IMR-90 (cell line): ENCODE results near the gene OGFOD3. TPM values are rescaled to one million over a fixed set of nuclear protein-coding genes. Genes with fewer than 3 reads are reported as not detected.

Source experiments
- ATAC-seq: fragments of 200-7000 bp; cut with Tn5 transposase; 2 replicates; pipeline ENCODE4 v1.9.1; 2020; ENCODE audit warnings: low read depth, mild to moderate bottlenecking, moderate library complexity
- BruUV-seq: library from RNA; stranded (reverse); fragments of 400-500 nt; replicated peaks from 2 replicates; lab custom pipeline; 2021; lab: Mats Ljungman, UMichigan
- CTCF ChIA-PET: fragments of 300-600 bp; formaldehyde crosslinking; extraction: SDS; loops from one replicate; lab custom pipeline; 2021; ENCODE audit warnings: antibody characterized with exemption; lab: Yijun Ruan, JAX
- POLR2A ChIA-PET: fragments of 300-600 bp; sonication (Branson Sonifier 250); formaldehyde crosslinking; loops from one replicate; lab custom pipeline; 2022; ENCODE audit warnings: antibody characterized with exemption; ENCODE audit not compliant: unreplicated experiment; lab: Charles Lee
- DNase-seq: peaks from one replicate; pipeline ENCODE4 v3.0.0; 2013
- H2AFZ ChIP-seq: replicated peaks from 2 replicates; pipeline ENCODE3; 2013; ENCODE audit warnings: low read length, mild to moderate bottlenecking; ENCODE audit not compliant: poor library complexity
- H2AK5ac ChIP-seq: 2 replicates; pipeline ENCODE4 v1.6.1; 2013; ENCODE audit warnings: low read depth, low read length, inconsistent platforms
- H2AK9ac ChIP-seq: replicated peaks from 2 replicates; pipeline ENCODE3; 2013; ENCODE audit warnings: mild to moderate bottlenecking, low read depth, low read length, moderate library complexity; ENCODE audit not compliant: poor library complexity
- H2BK120ac ChIP-seq: 2 replicates; pipeline ENCODE4 v1.6.1; 2013; ENCODE audit warnings: low read depth, low read length, inconsistent platforms
- H2BK15ac ChIP-seq: 3 replicates; pipeline ENCODE4 v1.6.1; 2013; ENCODE audit warnings: low read depth, low read length, inconsistent platforms
- H2BK20ac ChIP-seq: 2 replicates; pipeline ENCODE4 v1.6.1; 2013; ENCODE audit warnings: low read depth, mild to moderate bottlenecking, inconsistent platforms, low read length, moderate library complexity
- H2BK5ac ChIP-seq: 2 replicates; pipeline ENCODE4 v1.6.1; 2013; ENCODE audit warnings: mild to moderate bottlenecking, low read depth, low read length, inconsistent platforms; ENCODE audit not compliant: poor library complexity, severe bottlenecking
- H3K14ac ChIP-seq: replicated peaks from 2 replicates; pipeline ENCODE4 v1.6.1; 2013; ENCODE audit warnings: low read depth, low read length, inconsistent platforms
- H3K18ac ChIP-seq: 2 replicates; pipeline ENCODE4 v1.6.1; 2013; ENCODE audit warnings: low read depth, low read length, control low read depth
- H3K23ac ChIP-seq: 2 replicates; pipeline ENCODE4 v1.6.1; 2013; ENCODE audit warnings: low read depth, low read length, inconsistent platforms
- H3K27ac ChIP-seq: 2 replicates; pipeline ENCODE4 v1.5.1; 2013; ENCODE audit warnings: mild to moderate bottlenecking, control low read depth, low read length; ENCODE audit not compliant: insufficient read depth
- H3K27me3 ChIP-seq: 2 replicates; pipeline ENCODE4 v1.6.1; 2013; ENCODE audit warnings: low read length; ENCODE audit not compliant: control insufficient read depth, insufficient read depth
- H3K36me3 ChIP-seq: 2 replicates; pipeline ENCODE4 v1.6.1; 2013; ENCODE audit warnings: low read length, mixed read lengths; ENCODE audit not compliant: control insufficient read depth, insufficient read depth
- H3K4ac ChIP-seq: 2 replicates; pipeline ENCODE4 v1.6.1; 2013; ENCODE audit warnings: low read depth, low read length, inconsistent platforms
- H3K4me1 ChIP-seq: 2 replicates; pipeline ENCODE4 v1.6.1; 2013; ENCODE audit warnings: low read length, mixed read lengths; ENCODE audit not compliant: control insufficient read depth, insufficient read depth
- H3K4me2 ChIP-seq: 2 replicates; pipeline ENCODE4 v1.6.1; 2013; ENCODE audit warnings: low read depth, mild to moderate bottlenecking, control low read depth, low read length, moderate library complexity
- H3K4me3 ChIP-seq: 2 replicates; pipeline ENCODE4 v1.5.1; 2013; ENCODE audit warnings: low read depth, mild to moderate bottlenecking, control low read depth, low read length, moderate library complexity; ENCODE audit not compliant: insufficient read depth
- H3K56ac ChIP-seq: 2 replicates; pipeline ENCODE4 v1.6.1; 2013; ENCODE audit warnings: low read length, inconsistent platforms; ENCODE audit not compliant: insufficient read depth; ENCODE audit errors: extremely low read depth
- H3K79me1 ChIP-seq, 2 experiments: 2 replicates each; pipeline ENCODE4 v1.6.1; 2013; ENCODE audit warnings: low read length in 2 of 2, inconsistent platforms in 1 of 2, low read depth in 1 of 2
- H3K9ac ChIP-seq: 2 replicates; pipeline ENCODE4 v1.6.1; 2013; ENCODE audit warnings: low read depth, low read length, control low read depth
- H3K9me1 ChIP-seq: 2 replicates; pipeline ENCODE4 v1.6.1; 2013; ENCODE audit warnings: low read length, inconsistent platforms; ENCODE audit not compliant: insufficient read depth
- H3K9me3 ChIP-seq: 2 replicates; pipeline ENCODE4 v1.6.1; 2013; ENCODE audit warnings: low read length; ENCODE audit not compliant: control insufficient read depth, insufficient read depth
- H4K20me1 ChIP-seq: 2 replicates; pipeline ENCODE4 v1.6.1; 2013; ENCODE audit warnings: low read length, inconsistent platforms; ENCODE audit not compliant: insufficient read depth
- H4K5ac ChIP-seq: 2 replicates; pipeline ENCODE4 v1.6.1; 2013; ENCODE audit warnings: mild to moderate bottlenecking, low read depth, low read length, control low read depth
- H4K8ac ChIP-seq, 2 experiments: 2 replicates each; pipeline ENCODE4 v1.6.1; 2013; ENCODE audit warnings: low read depth in 2 of 2, low read length in 2 of 2, control low read depth in 1 of 2, inconsistent platforms in 1 of 2
- H4K91ac ChIP-seq: 2 replicates; pipeline ENCODE4 v1.6.1; 2013; ENCODE audit warnings: low read depth, low read length, inconsistent platforms; ENCODE audit not compliant: insufficient read depth
- BHLHE40 ChIP-seq: fragments of 150-350 bp; IDR thresholded peaks from 2 replicates; pipeline ENCODE4 v1.6.1; 2016; ENCODE audit warnings: mild to moderate bottlenecking, low read depth, low read length
- CEBPB ChIP-seq: IDR thresholded peaks from 2 replicates; pipeline ENCODE4 v1.6.1; 2012; ENCODE audit warnings: low read depth, low read length, improper control_type of control experiment
- CHD1 ChIP-seq: IDR thresholded peaks from 2 replicates; pipeline ENCODE4 v1.6.1; 2012; ENCODE audit warnings: low read depth, low read length, improper control_type of control experiment
- CTCF ChIP-seq: conservative IDR thresholded peaks from 2 replicates; pipeline ENCODE4 v1.5.1; 2012; ENCODE audit warnings: mild to moderate bottlenecking, low read depth, low read length, improper control_type of control experiment
- ELK1 ChIP-seq: fragments of 150-350 bp; IDR thresholded peaks from 2 replicates; pipeline ENCODE4 v1.6.1; 2016; ENCODE audit warnings: low read depth, mild to moderate bottlenecking, low read length, moderate library complexity, borderline replicate concordance
- FOS ChIP-seq: fragments of 150-350 bp; IDR thresholded peaks from 2 replicates; pipeline ENCODE4 v1.6.1; 2016; ENCODE audit warnings: low read depth, low read length
- MAFK ChIP-seq: IDR thresholded peaks from 2 replicates; pipeline ENCODE4 v1.6.1; 2012; ENCODE audit warnings: low read depth, low read length, improper control_type of control experiment
- MAZ ChIP-seq: IDR thresholded peaks from 2 replicates; pipeline ENCODE4 v1.6.1; 2012; ENCODE audit warnings: low read depth, mild to moderate bottlenecking, low read length, improper control_type of control experiment, moderate library complexity, borderline replicate concordance
- MXI1 ChIP-seq: IDR thresholded peaks from 2 replicates; pipeline ENCODE4 v1.6.1; 2012; ENCODE audit warnings: low read depth, mild to moderate bottlenecking, low read length, moderate library complexity, borderline replicate concordance
- NFE2L2 ChIP-seq: fragments of 150-350 bp; IDR thresholded peaks from 2 replicates; pipeline ENCODE4 v1.6.1; 2016; ENCODE audit warnings: low read depth, mild to moderate bottlenecking, low read length
- POLR2A ChIP-seq: IDR thresholded peaks from 2 replicates; pipeline ENCODE4 v1.6.1; 2012; ENCODE audit warnings: mild to moderate bottlenecking, low read depth, low read length
- RAD21 ChIP-seq: IDR thresholded peaks from 2 replicates; pipeline ENCODE4 v1.6.1; 2012; ENCODE audit warnings: low read length, improper control_type of control experiment
- RCOR1 ChIP-seq: IDR thresholded peaks from 2 replicates; pipeline ENCODE4 v1.6.1; 2012; ENCODE audit warnings: mild to moderate bottlenecking, low read length, improper control_type of control experiment; ENCODE audit not compliant: insufficient replicate concordance
- RFX5 ChIP-seq: IDR thresholded peaks from 2 replicates; pipeline ENCODE4 v1.8.0; 2012; ENCODE audit warnings: low read depth, mild to moderate bottlenecking, low read length, moderate library complexity
- SMC3 ChIP-seq: fragments of 150-350 bp; IDR thresholded peaks from 2 replicates; pipeline ENCODE4 v1.6.1; 2016; ENCODE audit warnings: low read depth, mild to moderate bottlenecking, antibody characterized with exemption, low read length, moderate library complexity
- USF2 ChIP-seq: fragments of 150-350 bp; IDR thresholded peaks from 2 replicates; pipeline ENCODE4 v1.6.1; 2017; ENCODE audit warnings: mild to moderate bottlenecking, antibody characterized with exemption, low read length, low read depth
- WGBS, 2 experiments: methylation state at CpG; one replicate each; pipeline versions ENCODE4 v1.1.5 to v1.1.7; 2013; ENCODE audit warnings: missing lambda C conversion rate in 2 of 2; ENCODE audit not compliant: insufficient read length in 1 of 2; ENCODE audit errors: extremely low coverage in 2 of 2; 5-methylcytosine and 5-hydroxymethylcytosine counted together
- dilution Hi-C: fragments of 300-500 bp; cut with HindIII; formaldehyde crosslinking; loops from one replicate; pipeline ENCODE4 v1.14.3; 2018; ENCODE audit warnings: low sequenced_read_pairs; ENCODE audit not compliant: unreplicated experiment
- in situ Hi-C: fragments of 300-500 bp; cut with MboI; formaldehyde crosslinking; loops from 3 replicates; pipeline ENCODE4 v1.14.3; 2019; ENCODE audit warnings: low sequenced_read_pairs, inconsistent platforms, mixed read lengths
- intact Hi-C: fragments of 100-400 bp; cut with micrococcal nuclease; formaldehyde crosslinking; loops from 2 replicates; pipeline ENCODE4 v1.10.0; 2022
- polyA plus RNA-seq, 3 experiments: library from polyadenylated mRNA; depleted of rRNA; stranded (reverse); fragments of >200 nt; gene quantifications; 2 replicates each; pipeline ENCODE4 v1.2.3, GENCODE V29; 2012; ENCODE audit warnings: low replicate concordance in 1 of 3
- total RNA-seq: library from RNA; depleted of rRNA; stranded (reverse); fragments of >200 nt; gene quantifications from 2 replicates; pipeline ENCODE4 v1.2.3, GENCODE V29; 2012

OGFOD3 gene
- total and polyA plus RNA-seq, 2 of the 4 experiments (the other 2 are of a cell fraction) = 25.3 to 33.4 TPM

- in situ Hi-C loops = no loop called here
- Histone ChIP-seq H2AFZ (no peak overlapping the region), H2BK5ac (no peak overlapping the region), H2AK9ac (no peak overlapping the region), H4K8ac (no peak overlapping the region), H3K27ac (no peak overlapping the region), H3K18ac (no peak overlapping the region), H3K79me1 (no peaks in the 10 kb centered on the region), H3K36me3 (no peaks in the 10 kb centered on the region), H3K4me2 (no peak overlapping the region), H2BK20ac (no peak overlapping the region), H3K9me1 (peaks cover 4% of the 10 kb centered on the region; the same call in 1 of the 2 replicates), H2BK120ac (no peak overlapping the region), H3K4me1 (peaks cover 4% of the 10 kb centered on the region), H3K23ac (no peak overlapping the region), H4K20me1 (no peaks in the 10 kb centered on the region; the same call in 1 of the 2 replicates), H3K9ac (no peak overlapping the region), H3K9me3 (no peaks in the 10 kb centered on the region), H2AK5ac (no peak overlapping the region), H3K4ac (no peak overlapping the region), H4K91ac (no peak overlapping the region), H4K5ac (no peak overlapping the region), H3K56ac (no peak overlapping the region), H3K4me3 (no peak overlapping the region), H2BK15ac (no peak overlapping the region), H3K27me3 (peaks cover 51% of the 10 kb centered on the region), H3K14ac (no peak overlapping the region)
- TF ChIP-seq NFE2L2 (no peak), CHD1 (no peak), CTCF (no peak), RFX5 (no peak), MXI1 (no peak), SMC3 (no peak), FOS (no peak), POLR2A (no peak), MAZ (no peak), USF2 (no peak), CEBPB (no peak), BHLHE40 (no peak), RCOR1 (no peak), MAFK (no peak), ELK1 (no peak), RAD21 (no peak)
- dilution Hi-C loops = no loop called here
- CTCF ChIA-PET = no interaction called here
- POLR2A ChIA-PET = no interaction called here
- ATAC-seq (no peak), DNase-seq (no peak)
- 62% methylated on average over 9 of the region's 18 CpGs; no CpG with 5 or more reads in 1 of the 2 experiments for WGBS, 2 experiments
- intact Hi-C loops = no loop called here
- BruUV-seq = no TSS peak
These were observed 35.0 kb downstream of the OGFOD3 start for GRCh38 chr17:82383411-82383810.
